K562 (cell line): ENCODE data around the gene ADNP. TPM values are rescaled to one million over a fixed set of nuclear protein-coding genes. Genes with fewer than 3 reads are reported as not detected.
"Not testable (repeated sequence)": the region's sequence is repeated elsewhere in the genome, so short reads cannot be mapped to it uniquely, and the experiment has no call there.

Experiments used
- ARNT ChIP-seq, 2 experiments: fragments of 450-650 bp; IDR thresholded peaks; 2 replicates each; pipeline ENCODE4 v1.6.1; 2016; ENCODE audit warnings: mild to moderate bottlenecking in 1 of 2
- C11orf30 ChIP-seq: fragments of 450-650 bp; IDR thresholded peaks from 2 replicates; pipeline ENCODE4 v1.6.1; 2016; ENCODE audit warnings: low read depth, mild to moderate bottlenecking
- CBFA2T2 ChIP-seq: fragments of 450-650 bp; conservative IDR thresholded peaks from 2 replicates; pipeline ENCODE4 v1.6.1; 2017; ENCODE audit warnings: mild to moderate bottlenecking
- CBFA2T3 ChIP-seq: fragments of 450-650 bp; IDR thresholded peaks from 2 replicates; pipeline ENCODE4 v1.6.1; 2017
- CREM ChIP-seq: IDR thresholded peaks from 2 replicates; pipeline ENCODE4 v1.6.1; 2014; ENCODE audit warnings: antibody characterized with exemption, low read depth
- DPF2 ChIP-seq: fragments of 450-650 bp; IDR thresholded peaks from 2 replicates; pipeline ENCODE4 v1.6.1; 2016
- FOSL1 ChIP-seq: fragments of 200-800 bp; sonication (Bioruptor generic); conservative IDR thresholded peaks from 2 replicates; pipeline ENCODE4 v1.6.1; 2016; ENCODE audit warnings: missing genetic modification characterization, missing compliant biosample characterization
- JUND ChIP-seq, 2 experiments: IDR thresholded peaks; 2 replicates in 1 of 2; 3 replicates in 1 of 2; pipeline ENCODE4 v1.6.1; 2011; ENCODE audit warnings: borderline replicate concordance in 2 of 2, low read depth in 2 of 2, low read length in 2 of 2, improper control_type of control experiment in 1 of 2, missing biosample characterization in 1 of 2, missing genetic modification characterization in 1 of 2, missing genetic modification reagents in 1 of 2
- MAFG ChIP-seq: fragments of 450-650 bp; conservative IDR thresholded peaks from 2 replicates; pipeline ENCODE4 v1.6.1; 2016; ENCODE audit warnings: missing genetic modification characterization, missing compliant biosample characterization
- MAFK ChIP-seq: IDR thresholded peaks from 2 replicates; pipeline ENCODE4 v1.6.1; 2011; ENCODE audit warnings: low read length, improper control_type of control experiment
- NCOR1 ChIP-seq: fragments of 450-650 bp; IDR thresholded peaks from 2 replicates; pipeline ENCODE4 v1.6.1; 2016; ENCODE audit warnings: mild to moderate bottlenecking, moderate library complexity
- NFE2L1 ChIP-seq: fragments of 450-650 bp; IDR thresholded peaks from 2 replicates; pipeline ENCODE4 v1.6.1; 2016; ENCODE audit warnings: missing genetic modification characterization, low read depth, mild to moderate bottlenecking, missing compliant biosample characterization, moderate library complexity, borderline replicate concordance
- NRF1 ChIP-seq, 2 experiments: fragments of 450-650 bp; IDR thresholded peaks in 1 of 2; conservative IDR thresholded peaks in 1 of 2; 2 replicates each; pipeline ENCODE4 v1.6.1; 2014; ENCODE audit warnings: mild to moderate bottlenecking in 2 of 2
- SMARCA4 ChIP-seq: fragments of 450-650 bp; IDR thresholded peaks from 2 replicates; pipeline ENCODE4 v1.6.1; 2016
- SOX6 ChIP-seq: fragments of 450-650 bp; IDR thresholded peaks from 2 replicates; pipeline ENCODE4 v1.6.1; 2014; ENCODE audit warnings: mild to moderate bottlenecking
- TAL1 ChIP-seq: fragments of 450-650 bp; IDR thresholded peaks from 2 replicates; pipeline ENCODE4 v1.6.1; 2016; ENCODE audit warnings: mild to moderate bottlenecking
- TEAD4 ChIP-seq, 2 experiments: sonication (generic) in 1 of 2; formaldehyde crosslinking in 1 of 2; IDR thresholded peaks; 2 replicates each; pipeline versions ENCODE4 v1.6.1 to v1.8.0; 2012 to 2022; ENCODE audit warnings: borderline replicate concordance in 1 of 2, inconsistent platforms in 1 of 2, low read length in 1 of 2, mild to moderate bottlenecking in 1 of 2, missing genetic modification reagents in 1 of 2
- TRIM24 ChIP-seq, 2 experiments: fragments of 450-650 bp; IDR thresholded peaks; 2 replicates each; pipeline ENCODE4 v1.6.1; 2016
- ZNF316 ChIP-seq: fragments of 450-650 bp; IDR thresholded peaks from 2 replicates; pipeline ENCODE4 v1.6.1; 2016
- polyA plus RNA-seq, 8 experiments: library from polyadenylated mRNA; depleted of rRNA in 4 of 8; stranded (reverse) in 5 of 8; unstranded in 3 of 8; fragments of >200 nt; fragmentation: Nextera tagmentation in 2 of 8; fragmentation: Illumina TruSeq in 1 of 8; extraction: Ambion mirVana in 2 of 8; extraction: Trizol in 1 of 8; gene quantifications; 2 replicates each; pipeline versions ENCODE4 v1.2.1 to v1.2.3, GENCODE V29; 2011 to 2014; ENCODE audit warnings: inconsistent platforms in 1 of 8, missing spikeins in 1 of 8
- total RNA-seq, 7 experiments: library from RNA; depleted of rRNA in 6 of 7; stranded (reverse); fragments of >200 nt in 6 of 7; fragmentation: Illumina TruSeq in 2 of 7; extraction: Trizol in 2 of 7; gene quantifications; 2 replicates each; pipeline versions ENCODE4 v1.2.1 to v1.2.3, GENCODE V29; 2011 to 2021; ENCODE audit warnings: low replicate concordance in 1 of 7
- TF ChIP-seq, protein P1 (sequence below): fragments of 450-650 bp; IDR thresholded peaks from 2 replicates; pipeline ENCODE4 v1.6.1; 2017; ENCODE audit warnings: antibody characterized with exemption, mild to moderate bottlenecking
- TF ChIP-seq, protein P2 (sequence below): fragments of 200-800 bp; sonication (Bioruptor generic); IDR thresholded peaks from 2 replicates; pipeline ENCODE4 v1.6.1; 2017; ENCODE audit warnings: missing genetic modification characterization, missing compliant biosample characterization
- TF ChIP-seq, protein P3 (sequence below), 2 experiments: fragments of 450-650 bp in 1 of 2; sonication (generic) in 1 of 2; formaldehyde crosslinking in 1 of 2; IDR thresholded peaks in 1 of 2; conservative IDR thresholded peaks in 1 of 2; 2 replicates each; pipeline versions ENCODE4 v1.6.1 to v1.8.1; 2016 to 2023; ENCODE audit warnings: mild to moderate bottlenecking in 2 of 2, moderate library complexity in 2 of 2, inconsistent platforms in 1 of 2, missing genetic modification reagents in 1 of 2

ADNP gene
- total and polyA plus RNA-seq, 9 of the 15 experiments (the other 6 are each of a cell fraction or from before 2014, with no cell fraction given): 17.8 to 59.9 (median 25.3) TPM

GRCh38 chr20:50881759-50882424 lies 49.3 kb downstream of the ADNP start (continued):
- TF ChIP-seq ARNT (IDR thresholded peaks at IDR 0.05): 0 out of 4 replicates have a peak, but pooled peaks of 1 of the 2 experiments have one; percentile 36
- peak; percentile 84 for TF ChIP-seq FOSL1 (tag)
- TF ChIP-seq MAFK: peak; percentile 79
- peak; percentile 90 for TF ChIP-seq C11orf30
- TF ChIP-seq, protein P1, sequence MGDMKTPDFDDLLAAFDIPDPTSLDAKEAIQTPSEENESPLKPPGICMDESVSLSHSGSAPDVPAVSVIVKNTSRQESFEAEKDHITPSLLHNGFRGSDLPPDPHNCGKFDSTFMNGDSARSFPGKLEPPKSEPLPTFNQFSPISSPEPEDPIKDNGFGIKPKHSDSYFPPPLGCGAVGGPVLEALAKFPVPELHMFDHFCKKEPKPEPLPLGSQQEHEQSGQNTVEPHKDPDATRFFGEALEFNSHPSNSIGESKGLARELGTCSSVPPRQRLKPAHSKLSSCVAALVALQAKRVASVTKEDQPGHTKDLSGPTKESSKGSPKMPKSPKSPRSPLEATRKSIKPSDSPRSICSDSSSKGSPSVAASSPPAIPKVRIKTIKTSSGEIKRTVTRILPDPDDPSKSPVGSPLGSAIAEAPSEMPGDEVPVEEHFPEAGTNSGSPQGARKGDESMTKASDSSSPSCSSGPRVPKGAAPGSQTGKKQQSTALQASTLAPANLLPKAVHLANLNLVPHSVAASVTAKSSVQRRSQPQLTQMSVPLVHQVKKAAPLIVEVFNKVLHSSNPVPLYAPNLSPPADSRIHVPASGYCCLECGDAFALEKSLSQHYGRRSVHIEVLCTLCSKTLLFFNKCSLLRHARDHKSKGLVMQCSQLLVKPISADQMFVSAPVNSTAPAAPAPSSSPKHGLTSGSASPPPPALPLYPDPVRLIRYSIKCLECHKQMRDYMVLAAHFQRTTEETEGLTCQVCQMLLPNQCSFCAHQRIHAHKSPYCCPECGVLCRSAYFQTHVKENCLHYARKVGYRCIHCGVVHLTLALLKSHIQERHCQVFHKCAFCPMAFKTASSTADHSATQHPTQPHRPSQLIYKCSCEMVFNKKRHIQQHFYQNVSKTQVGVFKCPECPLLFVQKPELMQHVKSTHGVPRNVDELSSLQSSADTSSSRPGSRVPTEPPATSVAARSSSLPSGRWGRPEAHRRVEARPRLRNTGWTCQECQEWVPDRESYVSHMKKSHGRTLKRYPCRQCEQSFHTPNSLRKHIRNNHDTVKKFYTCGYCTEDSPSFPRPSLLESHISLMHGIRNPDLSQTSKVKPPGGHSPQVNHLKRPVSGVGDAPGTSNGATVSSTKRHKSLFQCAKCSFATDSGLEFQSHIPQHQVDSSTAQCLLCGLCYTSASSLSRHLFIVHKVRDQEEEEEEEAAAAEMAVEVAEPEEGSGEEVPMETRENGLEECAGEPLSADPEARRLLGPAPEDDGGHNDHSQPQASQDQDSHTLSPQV: 0 out of 2 replicates have a peak, but pooled peaks have one; percentile 18
- TF ChIP-seq SMARCA4: peak; percentile 89
- peak; percentile 93 for TF ChIP-seq DPF2
- peak; percentile 61; the same call in 1 of the 2 replicates for TF ChIP-seq SOX6
- peak; percentile 25; the same call in 1 of the 2 replicates for TF ChIP-seq TAL1
- TF ChIP-seq TRIM24 (IDR thresholded peaks at IDR 0.05): 0 out of 4 replicates have a peak, but pooled peaks have one; percentile 27 to 35
- peak; percentile 91 for TF ChIP-seq ZNF316
- TF ChIP-seq NFE2L1 (tag): peak; percentile 60
- peak; percentile 23; the same call in 1 of the 2 replicates for TF ChIP-seq NCOR1
- peak; percentile 37; the same call in 1 of the 2 replicates for TF ChIP-seq CREM
- peak; percentile 33; the same call in 1 of the 2 replicates for TF ChIP-seq TEAD4 (IDR thresholded peaks at IDR 0.05; ENCODE audit: low read length)
- TF ChIP-seq TEAD4 (CRISPR knock-in tag; IDR thresholded peaks at IDR 0.05; ENCODE audit: borderline replicate concordance): not testable (repeated sequence)
- TF ChIP-seq JUND (IDR thresholded peaks at IDR 0.05; ENCODE audit: borderline replicate concordance, low read depth, low read length): peak; percentile 57; the same call in 1 of the 2 replicates
- peak; percentile 78; the same call in 2 of the 3 replicates for TF ChIP-seq JUND (tag; IDR thresholded peaks at IDR 0.05; ENCODE audit: borderline replicate concordance, low read depth, low read length)
- peak; percentile 69 for TF ChIP-seq CBFA2T3
- TF ChIP-seq, protein P2, sequence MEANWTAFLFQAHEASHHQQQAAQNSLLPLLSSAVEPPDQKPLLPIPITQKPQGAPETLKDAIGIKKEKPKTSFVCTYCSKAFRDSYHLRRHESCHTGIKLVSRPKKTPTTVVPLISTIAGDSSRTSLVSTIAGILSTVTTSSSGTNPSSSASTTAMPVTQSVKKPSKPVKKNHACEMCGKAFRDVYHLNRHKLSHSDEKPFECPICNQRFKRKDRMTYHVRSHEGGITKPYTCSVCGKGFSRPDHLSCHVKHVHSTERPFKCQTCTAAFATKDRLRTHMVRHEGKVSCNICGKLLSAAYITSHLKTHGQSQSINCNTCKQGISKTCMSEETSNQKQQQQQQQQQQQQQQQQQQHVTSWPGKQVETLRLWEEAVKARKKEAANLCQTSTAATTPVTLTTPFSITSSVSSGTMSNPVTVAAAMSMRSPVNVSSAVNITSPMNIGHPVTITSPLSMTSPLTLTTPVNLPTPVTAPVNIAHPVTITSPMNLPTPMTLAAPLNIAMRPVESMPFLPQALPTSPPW: peak; percentile 100
- peak; percentile 21; the same call in 1 of the 2 replicates for TF ChIP-seq CBFA2T2
- TF ChIP-seq, protein P3, sequence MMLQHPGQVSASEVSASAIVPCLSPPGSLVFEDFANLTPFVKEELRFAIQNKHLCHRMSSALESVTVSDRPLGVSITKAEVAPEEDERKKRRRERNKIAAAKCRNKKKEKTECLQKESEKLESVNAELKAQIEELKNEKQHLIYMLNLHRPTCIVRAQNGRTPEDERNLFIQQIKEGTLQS (IDR thresholded peaks at IDR 0.05): peak; percentile 52; the same call in 1 of the 2 replicates
- TF ChIP-seq, protein P3 (CRISPR knock-in tag; conservative IDR thresholded peaks at IDR 0.05): not testable (repeated sequence)
- peak; percentile 94 for TF ChIP-seq MAFG (tag)
- TF ChIP-seq NRF1 (conservative IDR thresholded peaks at IDR 0.05 in 1 of 2, IDR thresholded peaks at IDR 0.05 in 1 of 2): 0 out of 4 replicates have a peak, but pooled peaks of 1 of the 2 experiments have one; percentile 12
